ENCODE data around the gene PAPPA2. TPM values are rescaled to one million over a fixed set of nuclear protein-coding genes. Genes with fewer than 3 reads are reported as not detected.

Gene PAPPA2
- total RNA-seq, 2 donors from 2014 or later, result 0.35 to 0.89 TPM

DNA sequence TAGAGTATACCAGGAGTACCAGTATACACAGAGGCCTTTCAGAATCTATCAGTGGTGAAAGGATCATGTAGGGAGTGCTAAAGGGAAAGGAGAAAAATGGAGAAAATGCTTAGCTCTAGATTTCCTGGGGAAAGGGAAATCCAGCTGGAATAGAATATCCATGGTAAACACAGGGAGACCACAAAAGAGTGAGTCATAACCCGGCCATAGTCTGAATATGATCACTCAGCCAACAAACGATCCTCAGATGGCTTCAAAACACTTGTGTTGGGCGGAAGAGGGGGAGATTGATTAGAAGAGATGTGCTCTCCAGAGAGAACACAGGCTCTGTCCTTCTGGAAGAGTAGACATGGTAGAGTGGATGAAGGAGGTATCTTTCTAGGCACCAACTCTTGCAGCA, 180.6 kb downstream of the PAPPA2 start:
- DNase-seq (no peak), ATAC-seq (no peak)
- intact Hi-C loops (cut with DNase I), result no loop called here

DNA sequence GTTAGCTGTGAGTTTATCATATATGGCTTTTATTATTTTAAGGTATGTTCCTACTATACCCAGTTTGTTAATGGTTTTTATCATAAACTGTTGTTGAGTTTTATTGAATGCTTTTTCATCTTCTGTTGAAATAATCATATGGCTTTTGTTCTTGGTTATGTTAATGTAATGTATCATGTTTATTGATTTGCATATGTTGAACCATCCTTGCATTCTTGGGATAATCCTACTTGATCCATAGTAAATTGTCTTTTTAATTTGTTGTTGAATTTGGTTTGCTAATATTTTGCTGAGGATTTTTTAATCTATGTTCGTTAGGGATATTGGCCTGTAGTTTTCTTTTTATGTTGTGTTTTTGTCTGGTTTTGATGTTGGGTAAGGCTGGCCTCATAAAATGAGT, 185.6 kb downstream of the PAPPA2 start:
- ATAC-seq (no peak), DNase-seq (no peak)
- intact Hi-C loops (cut with DNase I), result no loop called here

DNA sequence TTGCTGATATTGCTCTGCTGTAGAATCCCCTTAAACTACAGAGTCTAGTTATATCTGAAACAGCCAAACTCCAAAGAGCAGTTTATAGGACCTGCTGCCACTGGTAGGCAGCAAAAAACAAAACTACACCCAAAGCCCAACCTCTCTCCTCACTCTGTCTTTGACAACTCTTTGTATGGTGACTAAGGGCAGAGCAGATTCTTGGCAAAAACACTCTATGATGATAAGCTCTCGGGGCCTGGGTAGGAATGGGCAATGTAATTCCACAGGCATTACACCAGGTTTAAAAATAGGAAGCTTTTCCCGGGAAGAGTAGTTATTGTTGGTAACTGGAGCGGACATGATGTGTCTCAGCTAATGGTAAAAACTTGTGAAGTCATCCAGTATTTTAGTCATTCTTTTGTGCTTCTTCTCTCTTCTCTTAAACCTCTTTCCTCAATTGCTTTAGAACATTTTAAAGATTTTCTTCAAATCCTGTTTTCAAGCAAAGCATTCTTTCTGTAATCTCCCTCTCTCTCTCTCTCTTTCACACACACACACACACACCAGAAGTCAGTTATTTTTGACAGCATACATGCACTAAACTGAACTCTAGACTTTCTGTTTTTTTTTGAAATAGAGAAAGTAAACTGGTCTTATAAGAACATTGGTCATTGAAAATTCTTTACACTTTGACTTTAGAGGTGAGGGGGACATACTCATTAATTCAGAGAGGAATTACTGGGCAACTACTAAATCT, 193.5 kb downstream of the PAPPA2 start:
- peak; percentile 99 to 100 for ATAC-seq
- DNase-seq, result peak; percentile 22
- intact Hi-C loops (cut with DNase I), result loop anchor here in 1 of 2 donors (1.0 kb wide), 1 partner anchor 36 kb away; no protein-coding TSS in a partner anchor

DNA sequence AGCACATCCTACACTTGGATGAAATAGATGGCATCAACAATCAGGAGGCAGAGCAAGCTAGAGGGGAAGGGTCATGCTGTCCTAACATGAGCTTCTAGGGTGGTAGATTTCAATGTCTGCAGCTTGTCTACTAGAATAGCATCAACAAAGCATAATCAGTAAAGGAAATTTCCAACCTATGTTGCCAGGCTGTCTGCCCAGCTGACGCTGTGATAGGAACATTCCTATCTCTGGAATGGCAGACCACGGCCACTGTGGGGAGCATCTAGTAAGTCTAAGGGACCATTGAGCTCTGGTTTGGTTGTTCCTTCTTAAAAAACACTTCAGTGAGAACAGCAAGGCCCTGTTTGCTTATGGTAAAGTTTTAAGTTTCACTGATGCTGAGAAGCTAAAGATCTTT, 206.8 kb downstream of the PAPPA2 start:
- peak in 1 of 2 donors; percentile 22 for ATAC-seq
- DNase-seq, result no peak

DNA sequence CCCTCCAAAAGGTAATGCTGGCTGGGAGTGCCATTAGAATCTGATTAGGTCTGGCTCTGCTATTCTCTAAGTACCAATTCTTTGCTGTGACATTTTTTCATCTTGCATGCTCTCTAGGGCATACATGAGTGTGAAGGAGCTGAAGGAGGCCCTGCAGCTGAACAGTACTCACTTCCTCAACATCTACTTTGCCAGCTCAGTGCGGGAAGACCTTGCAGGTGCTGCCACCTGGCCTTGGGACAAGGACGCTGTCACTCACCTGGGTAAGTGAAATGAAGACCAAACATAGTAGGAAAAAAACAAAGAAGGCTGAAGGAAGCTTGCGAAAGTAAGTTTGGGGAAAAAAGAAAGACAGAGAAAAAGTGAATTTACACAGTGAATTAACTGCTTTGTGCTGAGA, 207.9 kb downstream of the PAPPA2 start:
- ATAC-seq (no peak), DNase-seq (no peak)
- intact Hi-C loops (cut with DNase I), result no loop called here

More for the DNA sequence above, 206.8 kb downstream of the PAPPA2 start:
- intact Hi-C loops (cut with DNase I), result no loop called here

DNA sequence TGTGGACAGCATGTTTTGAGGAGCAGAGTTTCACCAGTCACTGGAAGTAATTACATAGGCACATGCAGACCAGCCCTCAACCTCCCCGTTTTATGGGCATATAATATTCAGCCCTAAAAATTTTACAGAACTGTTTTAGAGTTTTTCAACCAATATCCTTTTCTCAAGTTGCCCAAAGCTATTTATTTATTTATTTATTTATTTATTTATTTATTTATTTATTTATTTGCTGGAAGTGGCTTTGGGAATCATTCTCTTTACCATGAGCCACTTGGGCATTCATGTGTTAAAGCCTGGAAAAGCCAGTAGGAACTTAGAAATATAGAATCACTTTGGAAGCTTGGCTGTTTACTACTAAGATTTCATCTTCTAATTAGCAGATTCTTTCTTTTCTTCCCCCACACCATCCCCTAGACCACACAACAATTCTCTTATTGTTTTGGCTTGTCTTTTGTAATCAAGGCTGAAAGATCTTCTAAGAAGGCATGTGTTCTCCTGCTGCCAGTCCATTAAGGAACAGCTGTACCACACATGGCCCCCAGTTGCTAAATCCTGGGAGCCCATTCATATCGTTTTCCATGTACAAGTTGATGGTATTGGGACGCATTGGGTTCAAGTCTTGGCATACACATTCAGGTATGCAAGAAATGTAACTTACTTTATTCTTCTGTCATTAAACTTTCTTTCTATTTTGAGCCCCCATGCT, 220.0 kb downstream of the PAPPA2 start:
- ATAC-seq, result no peak
- intact Hi-C loops (cut with DNase I), result no loop called here

DNA sequence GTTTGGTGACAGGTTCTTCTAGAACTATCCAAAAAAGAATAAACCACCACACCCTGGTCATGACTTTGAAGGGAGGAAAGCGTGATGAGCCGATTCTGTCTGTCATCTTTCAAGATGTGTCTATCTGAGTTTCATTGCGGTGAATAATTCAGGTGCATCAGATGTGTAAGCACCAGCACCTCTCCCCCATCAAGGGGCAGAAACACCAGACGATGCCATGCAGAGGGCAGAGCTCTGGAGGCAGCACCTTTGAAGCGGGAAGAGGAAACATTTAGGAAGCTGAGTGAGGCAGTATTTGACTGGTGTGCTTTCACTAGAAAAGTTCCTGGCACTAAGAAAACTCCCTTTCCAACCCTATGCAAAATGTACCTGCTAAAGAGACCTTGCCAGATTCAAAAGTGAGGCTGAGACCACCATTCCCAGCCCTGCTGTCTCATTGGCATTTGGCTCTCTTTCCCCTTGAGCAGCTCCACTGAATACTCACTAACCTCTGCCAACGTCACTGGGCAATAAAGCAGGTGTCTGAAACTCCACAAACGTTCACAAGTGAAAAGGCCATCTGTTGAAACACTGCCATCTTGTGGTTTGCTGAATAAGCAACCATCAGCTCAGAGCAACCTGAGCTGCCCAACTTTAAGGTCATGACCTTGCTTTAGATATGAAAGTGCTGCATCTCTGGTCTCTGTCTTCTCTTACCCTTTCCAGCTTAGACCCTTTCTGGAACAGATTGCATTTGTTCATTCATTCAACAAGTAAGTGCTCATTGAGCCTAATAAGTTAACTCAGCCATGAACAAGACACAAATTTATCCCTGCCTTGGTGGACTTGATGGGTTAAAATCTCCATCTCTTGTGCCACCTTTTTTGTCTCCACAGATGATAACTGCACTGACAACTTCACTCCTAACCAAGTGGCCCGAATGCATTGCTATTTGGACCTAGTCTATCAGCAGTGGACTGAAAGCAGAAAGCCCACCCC, 228.6 kb downstream of the PAPPA2 start:
- ATAC-seq (peak; percentile 60 to 71), DNase-seq (peak; percentile 27)
- intact Hi-C loops (cut with DNase I), result loop anchor here in 1 of 2 donors (1.0 to 10.0 kb wide), 5 partner anchors 35 to 317 kb away; no protein-coding TSS in a partner anchor

More for the DNA sequence above, 220.0 kb downstream of the PAPPA2 start:
- no peak for DNase-seq

DNA sequence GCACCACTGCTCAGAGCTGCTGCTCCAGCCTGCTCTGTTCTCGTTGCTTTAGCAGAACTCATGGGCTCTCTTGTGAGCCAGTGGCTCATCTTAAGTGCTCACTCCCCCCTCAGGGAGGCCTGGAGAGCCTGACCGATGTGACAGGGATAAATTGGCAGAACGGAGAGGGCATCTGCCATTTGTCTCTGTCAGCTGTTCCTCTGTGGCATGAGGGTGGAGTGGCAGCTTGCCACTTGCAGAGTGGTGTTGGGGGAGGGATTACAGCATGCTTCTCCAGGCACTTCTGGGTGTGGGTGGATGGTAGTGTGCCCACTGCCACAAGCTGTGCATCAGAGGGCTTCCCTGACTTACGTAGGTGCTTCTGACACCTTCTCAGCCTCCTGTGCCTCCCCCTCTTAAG, 229.5 kb downstream of the PAPPA2 start:
- intact Hi-C loops (cut with DNase I), result loop anchor here in 1 of 2 donors (1.0 to 10.0 kb wide), 5 partner anchors 36 to 318 kb away; no protein-coding TSS in a partner anchor
- peak; percentile 77 for DNase-seq
- peak; percentile 91 to 92 for ATAC-seq

DNA sequence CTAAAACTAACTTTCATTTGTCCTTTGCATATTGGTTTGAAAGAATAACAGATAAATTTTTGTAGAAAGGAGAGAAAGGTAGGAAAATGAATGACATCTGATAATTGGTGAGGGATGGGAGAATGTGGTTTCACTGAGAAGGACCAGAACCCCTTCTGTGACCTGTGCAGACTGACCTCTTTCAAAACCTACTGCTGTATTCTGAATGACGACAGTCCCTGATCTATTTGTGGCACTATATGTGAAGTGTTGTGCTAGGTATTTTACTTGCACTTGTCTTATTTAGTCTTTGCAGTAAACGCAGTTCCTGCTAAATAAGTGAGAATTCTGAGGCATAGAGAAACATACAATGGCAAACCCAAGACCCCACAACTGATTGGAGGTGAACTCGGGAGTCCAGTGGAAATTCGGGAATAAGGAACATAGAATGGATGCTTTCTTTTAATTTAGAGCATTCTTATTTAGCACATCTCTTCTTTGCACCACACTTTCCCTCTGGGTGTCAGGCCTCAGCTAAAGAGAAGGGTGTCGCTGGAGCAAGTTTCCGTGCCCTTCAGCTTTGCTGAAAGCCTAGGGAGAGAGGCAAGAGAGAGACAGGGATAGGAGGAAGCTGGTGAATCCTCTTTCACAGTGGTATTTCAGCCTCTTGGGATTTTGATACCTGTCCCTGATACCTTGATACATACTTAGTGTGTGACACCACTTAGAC, 230.2 kb downstream of the PAPPA2 start:
- DNase-seq (no peak), ATAC-seq (peak; percentile 21 to 45)
- intact Hi-C loops (cut with DNase I), result loop anchor here in 1 of 2 donors (1.0 to 10.0 kb wide), 5 partner anchors 37 to 318 kb away; no protein-coding TSS in a partner anchor

DNA sequence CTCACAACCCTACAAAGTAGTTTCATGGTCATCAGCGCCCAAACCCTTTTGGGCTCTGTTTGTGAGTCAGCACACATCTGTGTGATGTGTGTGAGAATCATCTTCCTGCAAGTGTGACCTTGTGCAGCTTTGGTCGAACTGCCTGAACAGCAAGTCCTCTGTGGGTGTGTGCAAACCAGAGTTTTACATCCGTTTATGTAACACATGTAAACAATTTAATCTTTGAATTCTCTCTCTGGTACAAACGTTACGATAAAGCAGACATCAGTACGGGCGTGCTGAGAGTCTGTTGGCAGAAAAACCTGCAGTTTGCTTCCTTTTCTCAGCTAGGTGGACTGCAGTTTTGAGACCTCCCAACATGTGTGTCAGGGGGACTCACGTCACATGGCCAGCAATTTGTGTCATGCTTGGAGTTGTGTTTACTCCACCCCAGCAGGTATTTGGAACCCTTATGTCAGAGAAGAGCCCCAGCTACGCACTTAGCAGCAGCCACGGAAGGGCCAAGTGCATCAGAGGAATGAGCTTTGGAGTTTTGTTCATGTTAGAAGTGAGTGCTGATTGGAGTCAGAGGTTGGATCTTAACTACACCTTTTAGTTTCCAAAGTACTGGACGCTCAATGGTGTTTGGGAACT, 230.8 kb downstream of the PAPPA2 start:
- intact Hi-C loops (cut with DNase I), result loop anchor here in 1 of 2 donors (2.0 to 10.0 kb wide), 4 partner anchors 108 to 319 kb away; no protein-coding TSS in a partner anchor
- DNase-seq (no peak), ATAC-seq (no peak)

DNA sequence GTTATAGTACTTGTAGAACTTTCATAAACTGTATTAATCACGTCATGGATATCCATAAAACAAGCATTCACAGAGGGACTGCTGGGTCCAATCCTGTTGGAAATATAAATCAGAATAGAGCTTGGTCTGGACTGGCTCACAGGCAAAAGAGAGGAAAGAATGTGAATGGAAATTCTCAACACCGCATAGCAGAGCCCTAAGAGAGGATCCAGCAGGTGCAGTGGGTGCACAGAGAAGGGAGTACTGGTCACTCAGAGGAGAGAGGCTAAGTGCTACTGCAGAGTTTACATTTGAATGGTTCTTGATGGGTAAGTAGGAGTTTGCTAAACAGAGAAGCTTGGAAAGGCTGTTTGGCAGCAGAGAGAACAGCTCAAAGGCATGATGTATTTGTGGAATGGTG, 231.7 kb downstream of the PAPPA2 start:
- intact Hi-C loops (cut with DNase I), result loop anchor here in 1 of 2 donors (5.0 to 10.0 kb wide), 3 partner anchors 108 to 320 kb away; no protein-coding TSS in a partner anchor
- no peak for ATAC-seq
- DNase-seq, result no peak

DNA sequence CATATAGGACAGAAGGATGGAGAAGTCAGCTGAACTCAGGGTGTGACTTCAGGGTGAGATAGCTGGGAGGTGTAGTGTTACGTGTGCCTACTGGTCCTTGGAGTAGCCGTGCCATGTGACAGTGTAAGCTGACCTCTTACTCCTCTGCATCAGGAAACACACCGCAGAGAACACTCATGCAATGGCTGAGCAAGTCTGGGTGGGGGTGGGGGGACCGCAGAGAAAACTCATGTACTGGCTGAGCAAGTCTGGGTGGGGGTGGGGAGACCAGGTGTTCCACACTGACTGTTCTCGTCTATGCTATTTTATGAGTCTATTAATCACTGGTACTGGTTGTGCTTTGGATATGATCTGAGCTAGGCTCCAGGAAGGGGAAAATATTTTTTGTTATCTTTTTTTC, 233.1 kb downstream of the PAPPA2 start:
- peak in 1 of 2 donors; percentile 8 for ATAC-seq
- DNase-seq, result no peak
- intact Hi-C loops (cut with DNase I), result loop anchor here in 1 of 2 donors (10.0 kb wide), 1 partner anchor 321 kb away; no protein-coding TSS in a partner anchor

DNA sequence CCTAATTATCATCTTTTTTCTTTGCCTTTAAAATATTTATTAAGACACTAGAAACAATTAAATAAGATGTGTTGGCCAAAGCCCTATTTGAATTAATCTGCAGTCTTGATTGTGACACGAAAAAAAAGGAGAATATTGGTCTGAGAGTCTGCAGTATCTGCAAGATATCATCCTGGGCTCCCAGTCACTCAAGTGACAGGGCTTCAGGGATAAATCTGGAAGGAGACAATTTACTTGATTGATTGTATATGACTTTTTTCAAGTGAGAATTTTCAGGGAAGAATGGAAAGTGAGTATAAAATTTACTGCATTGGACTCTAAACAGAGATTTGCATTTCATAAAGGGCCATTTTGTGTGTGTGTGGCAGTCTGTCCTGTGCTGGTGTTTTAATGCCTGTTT, 233.7 kb downstream of the PAPPA2 start:
- intact Hi-C loops (cut with DNase I), result loop anchor here in 1 of 2 donors (10.0 kb wide), 1 partner anchor 322 kb away; no protein-coding TSS in a partner anchor
- DNase-seq, result no peak
- no peak for ATAC-seq

DNA sequence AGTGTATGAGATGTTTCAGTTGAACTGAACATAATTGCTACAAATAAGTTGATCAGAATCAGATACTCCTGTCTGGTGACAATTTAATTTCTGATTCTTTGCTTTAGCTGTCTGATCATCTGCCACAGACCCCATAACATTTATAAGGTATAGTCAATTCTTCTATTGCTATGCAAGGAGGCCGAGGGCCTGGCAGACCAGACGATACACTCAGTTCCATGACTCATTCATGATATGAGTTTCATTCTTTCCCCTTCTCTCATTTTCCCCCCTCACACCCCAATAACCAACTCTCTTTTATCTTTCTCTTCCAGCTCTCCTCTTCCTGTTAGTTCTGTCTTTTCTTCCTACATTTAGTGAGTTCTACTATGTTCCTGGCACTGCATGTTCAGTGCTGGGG, 236.8 kb downstream of the PAPPA2 start:
- intact Hi-C loops (cut with DNase I), result loop anchor here in 1 of 2 donors (10.0 kb wide), 1 partner anchor 325 kb away; no protein-coding TSS in a partner anchor
- DNase-seq, result no peak
- ATAC-seq, result no peak

DNA sequence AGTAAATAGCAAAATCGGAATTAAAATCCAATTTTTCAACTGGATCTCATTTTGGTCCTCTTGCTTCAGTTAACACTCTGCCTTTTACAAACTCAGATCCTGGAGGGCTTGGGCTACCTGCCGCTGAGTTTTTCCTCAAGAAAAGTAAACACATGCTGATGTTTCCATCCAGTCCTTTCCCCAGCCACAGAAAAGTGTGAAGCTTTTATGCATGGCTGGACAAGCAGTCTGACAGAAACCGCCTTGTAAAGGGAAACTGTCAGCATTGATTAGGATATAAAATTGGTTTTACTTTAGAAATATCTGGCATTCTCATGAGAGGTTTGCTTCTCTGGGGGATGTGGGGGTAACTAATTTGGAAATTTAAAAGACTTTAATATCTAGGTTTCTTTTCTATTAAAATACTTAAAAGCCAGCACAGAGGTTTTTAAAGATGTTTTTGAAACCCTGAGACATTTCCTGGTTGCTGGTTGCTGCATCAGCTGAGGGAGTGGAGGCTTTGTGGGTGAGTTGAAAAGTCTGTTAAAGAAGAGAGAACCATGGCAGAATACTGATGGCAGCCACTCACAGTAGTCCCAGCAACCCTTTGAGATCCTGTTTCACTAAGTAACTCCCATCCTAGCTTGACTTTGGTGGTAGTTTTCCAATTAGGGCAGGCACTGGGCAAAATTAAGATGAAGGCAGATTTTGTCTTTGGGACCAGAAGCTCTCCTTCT, 238.3 kb downstream of the PAPPA2 start:
- ATAC-seq, result no peak
- intact Hi-C loops (cut with DNase I), result no loop called here
- no peak for DNase-seq

DNA sequence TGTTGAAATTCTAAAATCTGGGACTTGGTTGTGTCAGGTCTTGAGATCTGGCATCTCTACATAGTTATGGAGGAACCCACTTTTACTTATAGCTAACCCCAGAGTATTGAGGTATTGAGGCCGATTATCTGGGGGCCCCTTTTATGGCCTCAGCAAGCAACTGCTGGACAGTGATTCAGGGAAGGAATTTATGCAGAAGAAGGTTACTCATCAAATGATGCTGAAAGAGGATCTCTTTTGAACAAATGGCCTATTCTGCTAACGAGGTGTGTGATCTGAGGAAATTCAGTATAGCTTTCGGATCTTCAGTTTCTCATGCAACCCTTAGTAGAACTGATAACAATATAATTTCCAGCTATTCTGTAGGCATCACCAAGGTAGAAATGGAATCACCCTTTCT, 239.9 kb downstream of the PAPPA2 start:
- intact Hi-C loops (cut with DNase I), result no loop called here
- DNase-seq (no peak), ATAC-seq (no peak)

DNA sequence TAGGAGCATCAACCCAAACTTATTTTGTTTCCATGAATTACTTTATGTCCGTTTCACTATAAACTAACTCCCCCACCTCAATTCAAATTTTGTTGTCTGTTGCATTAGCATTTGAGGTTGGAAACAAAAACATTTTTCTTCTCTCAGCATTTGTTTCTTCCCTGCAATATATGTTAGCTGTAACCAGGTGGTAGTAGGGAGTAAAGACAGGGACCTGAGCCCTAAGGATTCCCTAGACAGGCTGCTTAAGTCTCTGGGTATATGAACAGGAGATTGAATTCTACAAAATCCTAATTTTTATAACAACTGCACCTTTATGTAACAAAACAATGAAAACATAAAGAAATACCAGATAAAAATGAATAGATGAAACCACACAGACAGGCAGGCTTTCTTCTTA, 242.6 kb downstream of the PAPPA2 start:
- intact Hi-C loops (cut with DNase I), result no loop called here
- DNase-seq, result no peak
- ATAC-seq, result no peak
